ENCODE results near the gene TERB1.

TERB1 gene

DNA sequence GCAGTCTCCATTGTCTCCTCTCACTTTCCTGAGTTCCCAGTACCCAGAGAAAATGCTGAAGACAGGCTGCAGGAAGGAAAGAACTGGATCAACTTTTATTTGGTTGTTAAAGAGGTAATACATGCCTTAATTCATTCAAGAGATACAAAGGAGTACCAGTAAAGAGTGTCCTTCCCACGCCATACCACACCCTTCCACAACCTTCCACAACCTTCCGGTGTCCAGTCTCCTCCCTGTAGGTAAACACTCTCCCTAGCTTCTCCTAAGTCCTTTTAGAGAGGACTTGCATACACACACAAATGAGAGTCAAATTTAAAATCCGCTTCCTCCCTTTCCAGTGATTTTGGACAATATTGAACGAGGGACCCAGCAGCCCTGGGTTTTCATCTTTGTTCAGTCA is 40.0 kb upstream of the TERB1 start:
- Mint-ChIP-seq H3K27ac (no peak overlapping the region), H3K9me3 (peaks cover 6% of the 10 kb centered on the region), H3K27me3 (ENCODE audit: low read depth) (peaks cover 50% of the 10 kb centered on the region), H3K4me3 (no peak overlapping the region), H3K4me1 (ENCODE audit: low read depth) (peaks cover 3% of the 10 kb centered on the region), H3K36me3 (ENCODE audit: low read depth) (peaks cover 2% of the 10 kb centered on the region)
- no peak for DNase-seq (ENCODE audit: low spot score)

DNA sequence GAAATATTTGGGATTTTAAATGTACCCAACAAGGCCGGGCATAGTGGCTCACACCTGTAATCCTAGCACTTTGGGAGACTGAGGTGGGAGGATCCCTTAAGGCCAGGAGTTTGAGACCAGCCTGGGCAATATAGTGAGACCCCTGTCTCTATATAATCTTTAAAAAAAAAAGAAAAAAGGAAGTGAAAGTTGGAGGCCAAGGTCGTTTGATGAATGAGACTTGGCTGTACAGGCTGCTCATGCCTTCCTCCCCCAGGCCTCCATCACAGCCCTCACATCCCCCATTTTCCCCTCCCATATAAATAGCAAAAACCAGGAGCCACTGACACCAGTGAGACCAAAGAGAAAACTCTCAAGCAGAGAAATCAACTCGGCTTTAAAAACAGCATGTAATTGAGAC is 39.5 kb upstream of the TERB1 start:
- H3K4me1 Mint-ChIP-seq (ENCODE audit: low read depth) = peaks cover 1% of the 10 kb centered on the region
- H3K4me3 Mint-ChIP-seq = no peak overlapping the region
- no peak overlapping the region for H3K27ac Mint-ChIP-seq
- H3K9me3 Mint-ChIP-seq = peaks cover 6% of the 10 kb centered on the region
- peaks cover 2% of the 10 kb centered on the region for H3K36me3 Mint-ChIP-seq (ENCODE audit: low read depth)
- no peak for DNase-seq (ENCODE audit: low spot score)
- H3K27me3 Mint-ChIP-seq (ENCODE audit: low read depth) = peaks cover 45% of the 10 kb centered on the region

DNA sequence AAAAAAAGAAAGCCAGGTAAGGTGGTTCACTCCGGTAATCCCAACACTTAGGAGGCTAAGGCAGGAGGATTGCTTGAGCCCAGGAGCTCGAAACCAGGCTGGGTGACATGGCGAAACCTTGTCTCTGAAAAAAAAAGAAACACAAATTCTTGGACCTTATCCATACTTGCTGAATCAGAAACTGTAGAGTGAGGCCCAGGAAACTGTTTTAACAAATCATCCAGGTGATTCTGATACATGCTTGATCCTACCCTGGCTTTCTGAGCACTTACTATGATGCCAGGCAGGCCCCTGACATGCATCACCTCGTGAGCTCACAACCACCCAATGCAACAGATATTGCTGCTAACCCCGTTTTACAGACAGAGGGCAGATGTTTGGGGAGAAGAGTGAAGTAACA is 33.4 kb upstream of the TERB1 start:
- no peak for DNase-seq (ENCODE audit: low spot score)
- Mint-ChIP-seq H3K9me3 (peaks cover 6% of the 10 kb centered on the region), H3K4me1 (ENCODE audit: low read depth) (peaks cover 6% of the 10 kb centered on the region), H3K27ac (no peak overlapping the region), H3K4me3 (no peak overlapping the region), H3K36me3 (ENCODE audit: low read depth) (peaks cover 2% of the 10 kb centered on the region), H3K27me3 (ENCODE audit: low read depth) (peaks cover 11% of the 10 kb centered on the region)

DNA sequence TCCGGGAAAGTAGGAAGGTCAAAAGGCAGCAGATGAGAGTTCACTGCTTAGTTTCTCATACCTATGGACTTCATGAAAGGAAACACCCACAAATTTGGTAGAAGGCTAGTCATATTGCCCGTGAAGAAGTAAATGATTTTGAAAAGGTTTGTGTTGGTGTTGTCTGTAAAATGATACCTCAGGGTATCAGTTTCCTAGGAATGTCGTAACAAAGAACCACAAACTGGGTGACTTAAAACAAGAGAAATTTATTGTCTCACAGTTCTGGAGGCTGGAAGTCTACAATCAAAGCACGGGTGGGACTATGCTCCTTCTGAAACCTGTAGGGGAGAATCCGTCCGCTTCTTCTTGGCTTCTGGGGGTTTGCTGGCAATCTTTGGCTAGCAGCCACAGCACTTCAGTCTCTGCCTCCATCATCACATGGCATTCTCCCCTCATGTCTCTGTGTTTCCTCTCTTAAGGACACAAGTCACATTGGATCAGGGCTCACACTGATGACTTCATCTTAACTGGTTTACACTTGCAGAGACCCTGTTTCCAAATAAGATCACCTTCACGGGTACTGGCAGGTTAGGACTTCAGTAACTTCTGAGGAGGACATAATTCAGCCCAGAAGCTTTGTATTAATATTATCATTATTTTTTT is 31.4 kb upstream of the TERB1 start:
- Mint-ChIP-seq H3K9me3 (no peaks in the 10 kb centered on the region), H3K27me3 (ENCODE audit: low read depth) (peaks cover 3% of the 10 kb centered on the region), H3K36me3 (ENCODE audit: low read depth) (peaks cover 3% of the 10 kb centered on the region), H3K4me3 (no peak overlapping the region), H3K27ac (no peak overlapping the region), H3K4me1 (ENCODE audit: low read depth) (peaks cover 19% of the 10 kb centered on the region)
- DNase-seq (ENCODE audit: low spot score) = no peak

DNA sequence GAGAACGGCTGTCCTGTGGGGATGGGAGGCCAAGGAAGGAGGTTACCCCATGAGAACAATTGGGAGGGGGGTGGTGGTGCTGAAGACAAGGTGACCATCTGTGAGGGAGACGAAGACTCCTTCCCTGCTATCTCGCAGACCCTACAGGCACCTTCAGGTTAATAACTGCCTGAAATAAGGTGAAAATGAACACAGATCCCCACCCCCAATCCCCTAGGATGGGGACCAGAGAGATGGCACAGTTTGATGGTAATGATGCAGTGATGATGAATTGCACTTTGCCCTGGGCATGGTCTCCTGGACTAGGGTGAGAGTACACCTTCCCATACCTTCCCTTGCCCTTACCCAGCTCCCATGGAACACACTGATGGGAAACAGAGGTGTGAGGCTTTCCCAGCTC is 30.8 kb upstream of the TERB1 start:
- no peak overlapping the region for H3K27ac Mint-ChIP-seq
- no peak for DNase-seq (ENCODE audit: low spot score)
- H3K9me3 Mint-ChIP-seq = no peaks in the 10 kb centered on the region
- H3K4me3 Mint-ChIP-seq = no peak overlapping the region
- no peaks in the 10 kb centered on the region for H3K27me3 Mint-ChIP-seq (ENCODE audit: low read depth)
- H3K4me1 Mint-ChIP-seq (ENCODE audit: low read depth) = peaks cover 21% of the 10 kb centered on the region
- peaks cover 5% of the 10 kb centered on the region for H3K36me3 Mint-ChIP-seq (ENCODE audit: low read depth)

DNA sequence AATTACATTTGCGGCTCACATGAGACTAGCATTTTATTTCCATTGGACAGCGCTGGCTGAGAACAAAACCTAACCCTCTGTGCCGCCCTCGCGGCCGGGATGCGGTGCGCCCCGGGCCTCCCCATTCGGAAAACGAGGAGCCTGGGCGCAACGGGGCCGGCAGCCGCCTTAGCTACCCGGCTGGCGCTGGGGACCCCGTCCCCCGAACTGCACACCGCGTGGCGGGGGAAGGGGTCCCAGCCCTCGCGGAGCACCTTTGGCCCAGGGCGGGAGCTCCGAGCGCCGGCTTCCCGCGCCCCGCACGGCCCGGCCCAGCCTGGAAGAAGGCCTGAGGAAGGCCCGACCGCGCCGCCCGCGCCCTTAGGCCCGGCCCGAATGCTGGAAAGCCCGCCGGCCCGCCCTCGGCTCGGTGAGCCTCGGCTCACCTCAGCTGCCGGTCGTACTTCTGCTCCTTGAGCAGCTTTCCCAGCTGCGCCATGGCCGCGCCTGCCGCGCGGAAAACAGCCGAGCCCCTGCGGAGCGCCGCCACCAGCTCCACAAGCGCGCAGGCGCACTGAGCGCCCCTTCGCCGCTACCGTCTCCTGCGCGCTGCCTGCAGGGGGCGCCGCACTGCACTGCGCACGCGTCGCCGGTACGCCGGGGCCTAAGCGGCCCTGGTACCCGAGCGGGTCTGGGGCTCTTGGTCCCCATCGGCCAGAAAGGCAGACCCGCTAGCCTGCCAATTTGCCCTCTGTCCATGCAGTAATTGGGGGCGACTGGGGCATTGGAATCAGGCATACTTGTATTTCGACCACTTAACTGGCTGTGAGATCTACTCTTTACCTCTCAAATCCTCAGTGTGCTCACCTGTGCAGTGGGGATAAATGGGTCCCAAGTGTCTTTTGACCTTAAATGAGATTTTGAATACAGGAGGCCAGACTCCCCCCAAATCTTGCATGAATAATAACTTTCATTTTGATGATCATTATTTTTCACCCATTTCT is 29.3 kb upstream of the TERB1 start, which contains the start of gene NAE1:
TSS of gene NAE1 (minus strand) at position 555 of the 983 bp plus-strand sequence. CDS start at position 478, 77 bp downstream.
- Mint-ChIP-seq H3K27me3 (ENCODE audit: low read depth) (no peaks in the 10 kb centered on the region), H3K4me3 (peak within 1 kb of the TSS; percentile 81), H3K36me3 (ENCODE audit: low read depth) (peaks cover 15% of the 10 kb centered on the region), H3K9me3 (no peaks in the 10 kb centered on the region), H3K27ac (peak within 1 kb of the TSS; percentile 79), H3K4me1 (ENCODE audit: low read depth) (peaks cover 27% of the 10 kb centered on the region)
- DNase-seq (ENCODE audit: low spot score) = peak; percentile 93

DNA sequence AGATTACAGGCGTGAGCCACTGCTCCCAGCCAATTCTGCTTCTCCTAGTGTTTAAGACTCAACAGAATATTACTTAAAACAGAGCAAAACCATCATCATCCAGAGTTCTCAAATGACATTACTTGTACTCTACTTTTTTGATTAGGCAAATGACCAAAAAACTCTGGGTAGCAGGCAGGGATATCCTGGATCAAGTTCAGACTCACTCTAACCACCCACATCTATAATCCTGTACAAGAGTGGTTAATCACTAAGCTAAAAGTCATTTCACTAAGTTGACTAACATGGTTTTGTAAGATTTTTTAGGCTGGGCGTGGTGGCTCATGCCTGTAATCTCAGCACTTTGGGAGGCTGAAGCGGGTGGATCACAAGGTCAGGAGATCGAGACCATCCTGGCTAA is 22.6 kb upstream of the TERB1 start:
- H3K4me1 Mint-ChIP-seq (ENCODE audit: low read depth) = peaks cover 20% of the 10 kb centered on the region
- H3K27me3 Mint-ChIP-seq (ENCODE audit: low read depth) = no peaks in the 10 kb centered on the region
- no peaks in the 10 kb centered on the region for H3K9me3 Mint-ChIP-seq
- H3K36me3 Mint-ChIP-seq (ENCODE audit: low read depth) = peaks cover 43% of the 10 kb centered on the region
- no peak for DNase-seq (ENCODE audit: low spot score)
- H3K4me3 Mint-ChIP-seq = no peak overlapping the region
- no peak overlapping the region for H3K27ac Mint-ChIP-seq

DNA sequence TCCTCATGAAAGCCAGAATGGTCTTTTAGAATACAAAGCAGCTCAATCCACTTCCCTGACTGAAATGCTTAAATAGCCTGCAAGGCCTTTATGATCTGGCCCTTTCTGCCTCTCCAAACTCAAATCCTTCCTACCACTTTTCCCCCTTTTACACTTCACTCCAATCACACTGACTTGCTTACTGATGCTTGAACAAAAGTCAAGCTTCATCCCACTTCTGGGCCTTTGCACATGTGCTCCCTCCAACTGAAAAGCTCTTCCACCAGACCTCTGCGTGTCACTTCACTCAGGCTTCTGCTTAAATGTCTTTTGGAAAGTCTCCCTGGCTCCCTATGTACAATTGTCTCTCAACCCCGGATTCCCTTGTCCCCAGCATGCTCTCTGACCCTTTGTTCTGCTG is 13.3 kb upstream of the TERB1 start:
- DNase-seq (ENCODE audit: low spot score) = no peak
- Mint-ChIP-seq H3K27me3 (ENCODE audit: low read depth) (no peaks in the 10 kb centered on the region), H3K4me1 (ENCODE audit: low read depth) (no peaks in the 10 kb centered on the region), H3K36me3 (ENCODE audit: low read depth) (peaks cover 63% of the 10 kb centered on the region), H3K4me3 (no peak overlapping the region), H3K9me3 (no peaks in the 10 kb centered on the region), H3K27ac (no peak overlapping the region)

DNA sequence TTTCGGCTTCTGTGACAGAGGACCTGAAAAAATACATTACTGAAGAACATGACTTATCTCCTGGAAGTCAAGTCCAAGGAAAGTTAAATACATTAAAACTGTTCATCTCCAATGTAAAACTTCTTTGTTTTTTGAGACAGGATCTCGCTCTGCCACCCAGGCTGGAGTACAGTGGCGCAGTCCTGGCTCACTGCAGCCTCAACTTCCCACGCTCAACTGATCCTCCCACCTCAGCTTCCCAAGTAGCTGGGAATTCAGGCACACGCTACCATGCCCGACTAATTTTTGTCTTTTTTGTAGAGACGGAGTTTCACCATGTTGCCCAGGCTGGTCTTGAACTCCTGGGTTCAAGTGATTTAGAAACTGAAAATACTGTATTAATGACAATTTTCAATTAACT is 9.7 kb upstream of the TERB1 start:
- no peaks in the 10 kb centered on the region for H3K4me1 Mint-ChIP-seq (ENCODE audit: low read depth)
- H3K4me3 Mint-ChIP-seq = no peak overlapping the region
- no peak overlapping the region for H3K27ac Mint-ChIP-seq
- H3K9me3 Mint-ChIP-seq = no peaks in the 10 kb centered on the region
- H3K36me3 Mint-ChIP-seq (ENCODE audit: low read depth) = peaks cover 60% of the 10 kb centered on the region
- DNase-seq (ENCODE audit: low spot score) = no peak
- H3K27me3 Mint-ChIP-seq (ENCODE audit: low read depth) = no peaks in the 10 kb centered on the region

DNA sequence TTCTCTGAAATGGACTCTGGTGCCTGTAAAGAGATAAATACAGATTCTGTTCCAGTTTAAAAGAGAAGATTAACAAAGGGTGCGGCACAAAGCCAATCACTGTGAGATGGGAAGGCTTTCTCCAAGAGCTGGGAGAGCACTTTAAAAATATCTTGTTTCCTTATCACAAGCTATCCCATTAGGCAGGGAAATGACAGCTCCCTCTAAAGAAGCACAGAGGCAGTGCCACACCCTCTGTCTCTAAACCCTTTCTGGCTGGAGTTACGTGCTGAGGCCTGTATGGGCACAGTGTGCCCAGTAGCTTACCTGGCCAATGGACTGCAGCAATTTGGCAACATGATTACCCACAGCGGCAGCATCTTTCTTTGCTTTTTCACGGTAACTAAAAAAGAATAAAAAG is 9.0 kb upstream of the TERB1 start:
- DNase-seq (ENCODE audit: low spot score) = no peak
- Mint-ChIP-seq H3K4me1 (ENCODE audit: low read depth) (no peaks in the 10 kb centered on the region), H3K9me3 (no peaks in the 10 kb centered on the region), H3K36me3 (ENCODE audit: low read depth) (peaks cover 58% of the 10 kb centered on the region), H3K4me3 (no peak overlapping the region), H3K27me3 (ENCODE audit: low read depth) (no peaks in the 10 kb centered on the region), H3K27ac (no peak overlapping the region)

DNA sequence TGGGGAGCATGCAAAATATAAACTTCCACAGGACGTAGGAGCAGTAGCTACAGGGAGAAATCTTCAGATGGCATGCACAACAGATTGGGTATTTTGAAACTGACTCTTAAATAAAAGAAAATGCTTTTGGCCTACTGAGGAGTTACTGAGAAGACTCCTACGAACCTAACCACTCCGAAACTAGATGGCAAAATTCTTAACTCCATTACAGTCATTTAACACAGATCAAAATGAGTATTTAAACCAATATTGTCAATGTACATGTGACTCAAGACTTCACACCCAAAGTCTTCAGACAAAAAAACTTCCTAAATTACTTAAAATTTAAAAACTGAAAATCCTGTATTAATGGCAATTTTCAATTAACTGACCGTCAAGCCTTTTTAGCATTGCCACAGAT is 8.4 kb upstream of the TERB1 start:
- DNase-seq (ENCODE audit: low spot score) = no peak
- Mint-ChIP-seq H3K36me3 (ENCODE audit: low read depth) (peaks cover 58% of the 10 kb centered on the region), H3K4me3 (no peak overlapping the region), H3K27ac (no peak overlapping the region), H3K9me3 (no peaks in the 10 kb centered on the region), H3K27me3 (ENCODE audit: low read depth) (no peaks in the 10 kb centered on the region), H3K4me1 (ENCODE audit: low read depth) (no peaks in the 10 kb centered on the region)

DNA sequence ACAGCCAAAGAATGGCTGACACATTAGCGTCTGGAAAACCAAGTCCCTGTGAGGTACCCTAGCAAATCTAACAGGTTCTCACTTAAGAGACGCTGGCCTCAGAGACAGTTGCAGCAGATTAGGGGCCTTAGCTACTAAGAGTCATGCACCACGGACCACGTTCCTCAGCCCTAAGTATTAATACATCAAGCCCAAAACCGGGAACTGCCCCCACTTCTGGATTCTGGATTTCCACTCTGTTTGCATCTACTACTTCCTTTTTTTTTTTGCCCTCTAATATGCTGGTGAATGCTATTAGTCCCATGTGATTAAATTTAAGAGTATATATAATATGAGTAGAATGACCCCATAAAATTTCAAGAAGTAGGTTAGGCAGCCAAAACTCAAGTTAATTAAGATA is 775 bp upstream of the TERB1 start:
- Mint-ChIP-seq H3K27ac (no peak overlapping the region), H3K36me3 (ENCODE audit: low read depth) (peaks cover 25% of the 10 kb centered on the region), H3K27me3 (ENCODE audit: low read depth) (no peaks in the 10 kb centered on the region)

DNA sequence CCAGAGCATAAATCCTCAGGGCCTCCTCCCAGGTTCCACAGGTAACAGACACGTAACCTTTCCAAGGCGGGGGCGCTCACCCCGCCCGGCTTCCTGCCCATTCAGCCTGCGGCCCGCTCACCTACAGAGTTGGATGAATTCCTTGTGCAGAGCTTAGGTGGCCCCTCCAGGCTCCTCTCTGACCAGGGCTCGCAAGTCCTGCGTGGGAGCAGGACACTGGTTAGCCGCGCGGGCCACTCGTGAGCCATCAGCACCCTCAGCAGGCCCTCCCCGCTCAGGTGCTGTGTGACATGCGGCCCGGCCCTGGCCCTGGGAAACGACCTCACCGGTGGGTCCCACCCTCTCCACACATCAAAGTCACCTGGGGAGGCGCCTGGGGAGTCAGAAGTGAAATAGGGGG is 528 bp downstream of the TERB1 start:
- no peak overlapping the region for H3K27ac Mint-ChIP-seq
- H3K4me3 Mint-ChIP-seq = no peak overlapping the region
- H3K4me1 Mint-ChIP-seq (ENCODE audit: low read depth) = no peaks in the 10 kb centered on the region
- no peaks in the 10 kb centered on the region for H3K9me3 Mint-ChIP-seq
- peaks cover 18% of the 10 kb centered on the region for H3K36me3 Mint-ChIP-seq (ENCODE audit: low read depth)
- H3K27me3 Mint-ChIP-seq (ENCODE audit: low read depth) = no peaks in the 10 kb centered on the region
- DNase-seq (ENCODE audit: low spot score) = no peak

More for the DNA sequence above, 775 bp upstream of the TERB1 start:
- Mint-ChIP-seq H3K9me3 (no peaks in the 10 kb centered on the region), H3K4me3 (no peak overlapping the region), H3K4me1 (ENCODE audit: low read depth) (no peaks in the 10 kb centered on the region)
- DNase-seq (ENCODE audit: low spot score) = no peak

DNA sequence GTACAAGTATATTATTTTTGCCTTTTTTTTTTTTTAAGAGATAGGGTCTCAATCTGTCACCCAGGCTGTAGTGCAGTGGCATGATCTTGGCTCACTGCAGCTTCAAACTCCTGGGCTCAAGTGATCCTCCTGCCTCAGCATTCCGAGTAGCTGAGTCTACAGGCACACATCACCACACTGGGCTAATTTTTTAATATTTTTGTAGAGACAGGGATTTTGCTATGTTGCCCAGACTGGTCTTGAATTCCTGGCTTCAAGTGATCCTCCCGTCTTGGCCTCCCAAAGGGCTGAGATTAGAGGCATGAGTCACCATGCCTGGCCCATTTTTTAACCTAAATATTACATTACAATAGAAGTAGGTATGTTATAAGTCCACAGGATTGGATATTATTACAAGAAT is 3.2 kb downstream of the TERB1 start:
- DNase-seq (ENCODE audit: low spot score) = no peak
- H3K9me3 Mint-ChIP-seq = no peaks in the 10 kb centered on the region
- no peaks in the 10 kb centered on the region for H3K4me1 Mint-ChIP-seq (ENCODE audit: low read depth)
- H3K36me3 Mint-ChIP-seq (ENCODE audit: low read depth) = no peaks in the 10 kb centered on the region
- H3K4me3 Mint-ChIP-seq = no peak overlapping the region
- H3K27me3 Mint-ChIP-seq (ENCODE audit: low read depth) = no peaks in the 10 kb centered on the region
- no peak overlapping the region for H3K27ac Mint-ChIP-seq
